Transverse colon (tissue), 4 donors: ENCODE measurements around the gene CFAP46.

Source experiments
- POLR2A ChIP-seq: fragments of 450-650 bp; IDR thresholded peaks from one replicate; pipeline ENCODE4 v1.6.1; 2016; ENCODE audit warnings: antibody characterized with exemption, mild to moderate bottlenecking, moderate library complexity
- POLR2AphosphoS5 ChIP-seq, 3 donors: sonication (generic); formaldehyde crosslinking; IDR thresholded peaks; one replicate each; pipeline ENCODE4 v1.6.1; 2016; ENCODE audit warnings: antibody characterized with exemption in 3 of 3
- TF ChIP-seq, protein P1 (sequence below), 5 experiments: fragments of 200-600 bp in 3 of 5; fragments of 450-650 bp in 2 of 5; sonication (generic) in 3 of 5; IDR thresholded peaks; 1 replicate in 2 of 5; 2 replicates in 3 of 5; pipeline ENCODE4 v1.5.1; 2016 to 2017; ENCODE audit warnings: antibody characterized with exemption in 5 of 5, inconsistent platforms in 3 of 5, mild to moderate bottlenecking in 2 of 5, moderate library complexity in 1 of 5

DNA sequence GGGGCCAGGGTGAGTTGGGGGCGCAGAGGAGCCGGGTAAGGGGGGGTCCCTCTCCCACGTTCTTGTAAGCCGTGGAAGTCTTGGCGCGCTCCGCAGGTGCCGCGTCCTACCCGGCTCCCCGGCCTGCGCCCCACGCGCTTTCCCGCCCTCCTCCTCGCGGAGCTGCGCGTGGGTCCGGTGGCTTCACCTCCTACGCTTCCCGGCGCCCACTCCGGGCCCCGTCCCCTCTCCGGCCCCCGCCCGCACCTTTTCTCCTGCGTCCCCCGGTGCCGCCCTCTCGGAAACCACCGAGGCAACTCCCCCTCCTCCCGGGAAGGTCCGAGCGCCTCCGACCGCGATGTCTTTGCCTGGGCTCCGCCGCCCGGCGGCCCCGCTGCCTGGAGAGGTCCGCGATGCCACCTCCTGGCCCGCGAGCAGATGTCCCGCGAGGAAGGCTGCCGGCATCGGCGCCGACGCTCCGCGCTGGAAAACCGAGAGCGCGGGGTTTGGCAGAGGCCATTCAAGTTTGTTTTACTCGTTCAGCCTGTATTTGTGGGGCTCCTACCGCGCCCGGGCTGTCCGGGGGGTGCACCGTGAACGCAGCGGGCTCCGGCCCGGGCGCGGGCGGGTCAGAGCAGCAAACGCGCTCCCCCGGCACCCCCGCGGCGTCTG, 154.1 kb downstream of the CFAP46 start:
- TF ChIP-seq, protein P1, sequence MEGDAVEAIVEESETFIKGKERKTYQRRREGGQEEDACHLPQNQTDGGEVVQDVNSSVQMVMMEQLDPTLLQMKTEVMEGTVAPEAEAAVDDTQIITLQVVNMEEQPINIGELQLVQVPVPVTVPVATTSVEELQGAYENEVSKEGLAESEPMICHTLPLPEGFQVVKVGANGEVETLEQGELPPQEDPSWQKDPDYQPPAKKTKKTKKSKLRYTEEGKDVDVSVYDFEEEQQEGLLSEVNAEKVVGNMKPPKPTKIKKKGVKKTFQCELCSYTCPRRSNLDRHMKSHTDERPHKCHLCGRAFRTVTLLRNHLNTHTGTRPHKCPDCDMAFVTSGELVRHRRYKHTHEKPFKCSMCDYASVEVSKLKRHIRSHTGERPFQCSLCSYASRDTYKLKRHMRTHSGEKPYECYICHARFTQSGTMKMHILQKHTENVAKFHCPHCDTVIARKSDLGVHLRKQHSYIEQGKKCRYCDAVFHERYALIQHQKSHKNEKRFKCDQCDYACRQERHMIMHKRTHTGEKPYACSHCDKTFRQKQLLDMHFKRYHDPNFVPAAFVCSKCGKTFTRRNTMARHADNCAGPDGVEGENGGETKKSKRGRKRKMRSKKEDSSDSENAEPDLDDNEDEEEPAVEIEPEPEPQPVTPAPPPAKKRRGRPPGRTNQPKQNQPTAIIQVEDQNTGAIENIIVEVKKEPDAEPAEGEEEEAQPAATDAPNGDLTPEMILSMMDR (IDR thresholded peaks at IDR 0.05): peak in 4 of 5 experiments; percentile 14 to 29 (median 23)
- no peak for TF ChIP-seq POLR2A
- TF ChIP-seq POLR2AphosphoS5 (IDR thresholded peaks at IDR 0.05): no peak
